Inflammatory macrophage (primary cell): Measurements from ENCODE around the gene SCYL3.
A peak's percentile ranks its signal among the peaks of the same experiment; 100 is the strongest.
"Not testable (repeated sequence)": the region's sequence is repeated elsewhere in the genome, so short reads cannot be mapped to it uniquely, and the experiment has no call there.

Experiments
- DNase-seq, 2 donors: peaks; one replicate each; pipeline ENCODE4 v3.0.0-alpha.2; 2020 to 2022

Gene SCYL3

DNA sequence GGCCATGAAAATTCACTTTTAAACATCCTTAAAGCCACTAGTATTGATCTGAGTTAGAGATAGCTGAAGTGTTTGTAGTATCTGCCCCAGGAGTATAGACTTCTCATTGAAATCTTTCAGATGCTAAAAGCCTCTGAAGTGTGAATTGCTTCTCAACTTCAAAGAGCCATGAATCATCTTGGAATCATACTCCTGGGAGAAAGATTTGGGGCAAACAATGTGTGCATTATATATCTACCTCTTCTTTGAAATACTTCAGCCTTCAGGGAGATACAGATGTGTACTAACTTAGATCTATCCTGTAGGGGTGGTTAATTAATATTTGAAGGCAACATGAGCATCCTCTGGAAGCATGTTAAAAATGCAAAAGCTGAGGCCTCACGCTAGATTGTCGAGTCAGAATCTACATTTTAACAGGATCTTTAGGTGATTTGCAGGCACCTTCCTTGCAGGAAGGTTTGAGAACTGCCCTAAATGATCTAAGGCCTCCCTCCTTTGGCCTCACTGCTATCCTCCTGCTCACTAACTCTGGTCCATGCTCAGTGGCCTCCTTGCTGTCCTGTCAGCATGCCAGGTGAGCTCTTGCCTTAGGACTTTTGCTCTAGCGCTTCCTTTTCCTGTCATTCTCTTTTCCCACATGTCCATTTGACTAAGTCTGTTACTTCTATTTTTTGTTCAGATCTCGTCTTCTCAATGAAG is 6.0 kb upstream of the SCYL3 start:
- DNase-seq = no peak

DNA sequence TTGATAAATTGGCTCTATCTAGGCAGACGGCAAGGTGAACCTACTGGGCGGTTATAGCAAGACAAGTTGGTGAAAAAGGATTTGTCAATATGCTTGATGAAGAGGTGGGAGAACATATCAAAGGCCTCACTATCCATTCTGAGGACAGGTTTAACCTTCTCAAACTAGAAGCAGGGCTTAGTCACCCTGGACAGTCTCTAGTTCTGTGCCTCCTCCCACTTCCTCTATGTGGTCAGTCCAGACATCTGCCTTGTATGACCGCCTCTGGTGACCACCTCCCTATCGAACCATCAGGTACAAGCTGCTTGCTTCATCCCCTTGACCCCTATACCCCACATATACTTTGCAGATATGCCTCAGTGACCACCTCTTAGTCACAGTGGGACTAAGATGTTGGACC is 2.3 kb upstream of the SCYL3 start:
- DNase-seq = peak; percentile 25 to 34

DNA sequence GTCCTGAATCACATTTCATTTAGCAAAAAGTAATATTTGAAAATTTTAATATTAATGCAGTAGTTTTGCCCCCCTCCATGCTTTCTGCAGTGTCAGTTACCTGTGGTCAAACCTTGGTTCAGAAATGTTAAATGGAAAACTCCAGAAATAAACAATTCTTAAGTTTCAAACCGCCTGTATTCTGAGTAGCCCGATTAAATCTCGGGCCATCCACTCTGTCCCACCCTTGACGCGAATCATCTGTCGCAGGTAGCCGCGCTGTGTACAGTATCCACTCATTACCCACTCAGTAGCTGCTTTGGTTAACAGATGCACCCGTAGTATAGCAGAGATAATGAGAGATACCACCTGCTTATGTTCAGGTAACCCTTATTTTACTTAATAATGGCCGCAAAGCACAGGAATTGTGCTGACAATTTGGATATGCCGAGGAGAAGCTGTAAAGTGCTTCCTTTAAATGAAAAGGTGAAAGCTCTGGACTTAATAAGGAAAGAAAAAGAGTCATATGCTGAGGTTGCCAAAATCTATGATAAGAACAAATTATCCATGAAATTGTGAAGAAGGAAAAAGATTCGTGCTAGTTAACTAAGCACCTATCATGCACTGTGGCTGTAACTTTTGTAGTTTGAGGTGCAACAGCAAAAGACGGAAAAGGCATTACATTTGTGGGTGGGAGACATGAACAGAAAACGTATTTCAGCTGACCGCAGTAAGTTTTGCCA is 889 bp upstream of the SCYL3 start:
- no peak for DNase-seq

DNA sequence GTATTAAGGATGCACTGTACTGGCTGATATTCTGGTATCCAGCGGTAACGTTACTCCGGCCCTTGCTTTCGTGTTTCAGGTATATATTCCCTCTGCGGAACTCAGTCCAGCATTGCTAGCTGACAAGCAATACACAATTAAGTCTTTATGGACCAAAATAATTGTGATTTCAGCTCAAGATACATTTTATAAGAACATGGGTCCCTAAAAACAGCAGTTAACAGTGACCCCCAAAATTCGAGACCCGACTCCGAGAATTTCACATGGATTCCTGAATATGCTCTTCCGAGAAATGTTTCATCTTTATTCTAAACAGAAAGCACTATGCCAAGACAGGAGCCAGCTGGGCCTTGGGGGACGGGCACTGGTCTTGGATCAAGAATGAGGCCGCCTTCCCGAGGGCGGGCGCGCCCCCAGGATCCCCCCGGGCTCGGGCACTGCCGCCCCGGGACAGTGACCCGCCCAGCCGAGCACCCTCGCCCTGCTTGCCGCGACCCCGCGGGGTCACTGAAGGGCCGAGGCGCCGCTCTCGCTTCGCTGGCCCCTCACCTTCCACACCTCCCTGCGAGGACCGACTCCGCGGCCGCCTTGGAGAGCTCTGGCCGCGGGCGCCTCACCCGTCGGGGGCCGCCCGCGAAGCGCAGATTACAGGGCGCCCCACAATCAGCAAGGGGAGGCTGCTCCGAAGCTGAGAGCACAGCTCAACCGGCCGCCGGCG is 610 bp downstream of the SCYL3 start:
- DNase-seq = peak in 1 of 2 donors; percentile 22

DNA sequence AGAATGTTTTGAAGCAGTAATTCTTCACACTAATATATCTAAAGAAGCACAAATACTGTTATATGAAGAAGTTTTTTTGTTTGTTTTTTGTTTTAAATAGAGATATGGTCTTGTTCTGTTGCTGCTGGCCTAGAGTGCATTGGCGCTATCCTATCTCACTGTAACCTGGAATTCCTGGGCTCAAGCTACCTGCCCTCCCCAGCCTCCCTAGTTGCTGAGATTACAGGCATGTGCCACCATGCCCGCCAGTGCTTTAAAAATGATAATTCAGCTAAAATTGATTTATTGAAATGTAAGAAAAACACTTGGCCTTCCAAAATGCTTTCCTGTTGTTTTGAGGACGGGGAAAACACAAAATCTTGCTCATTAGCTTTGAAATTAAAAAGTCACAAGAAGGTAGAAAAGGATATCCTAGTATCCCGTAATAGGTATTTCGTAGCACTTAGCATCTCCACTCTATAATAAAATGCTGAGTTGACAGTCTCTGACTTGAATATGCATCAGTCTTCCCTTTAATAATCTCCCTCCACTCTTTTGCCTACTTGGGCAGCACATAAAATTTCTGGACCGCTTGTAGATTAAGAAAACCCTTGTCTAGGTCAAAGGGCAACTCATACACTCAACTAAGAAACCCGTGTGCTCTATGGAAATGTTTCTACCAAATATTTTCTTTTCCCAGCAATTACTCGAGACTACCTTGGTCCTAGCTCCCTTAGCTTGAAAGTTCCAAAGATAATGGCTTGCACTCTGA is 1.3 kb downstream of the SCYL3 start:
- DNase-seq = no peak

DNA sequence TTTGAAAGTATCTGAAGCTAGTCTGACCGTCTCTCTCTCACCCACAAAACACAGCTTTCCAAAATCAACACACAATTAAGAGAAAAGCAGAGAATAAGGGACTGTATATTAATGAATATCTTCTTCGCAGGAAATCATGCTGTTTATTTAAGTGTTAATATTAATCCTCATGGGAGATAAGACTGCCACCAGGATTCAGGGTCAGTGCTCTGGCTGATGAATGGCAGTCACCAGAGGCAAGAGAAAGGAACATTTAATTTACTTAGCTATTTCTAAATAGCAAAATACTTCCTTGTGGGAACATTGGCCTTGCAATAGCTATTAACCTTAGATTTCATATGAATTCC is 2.2 kb downstream of the SCYL3 start:
- DNase-seq = no peak

DNA sequence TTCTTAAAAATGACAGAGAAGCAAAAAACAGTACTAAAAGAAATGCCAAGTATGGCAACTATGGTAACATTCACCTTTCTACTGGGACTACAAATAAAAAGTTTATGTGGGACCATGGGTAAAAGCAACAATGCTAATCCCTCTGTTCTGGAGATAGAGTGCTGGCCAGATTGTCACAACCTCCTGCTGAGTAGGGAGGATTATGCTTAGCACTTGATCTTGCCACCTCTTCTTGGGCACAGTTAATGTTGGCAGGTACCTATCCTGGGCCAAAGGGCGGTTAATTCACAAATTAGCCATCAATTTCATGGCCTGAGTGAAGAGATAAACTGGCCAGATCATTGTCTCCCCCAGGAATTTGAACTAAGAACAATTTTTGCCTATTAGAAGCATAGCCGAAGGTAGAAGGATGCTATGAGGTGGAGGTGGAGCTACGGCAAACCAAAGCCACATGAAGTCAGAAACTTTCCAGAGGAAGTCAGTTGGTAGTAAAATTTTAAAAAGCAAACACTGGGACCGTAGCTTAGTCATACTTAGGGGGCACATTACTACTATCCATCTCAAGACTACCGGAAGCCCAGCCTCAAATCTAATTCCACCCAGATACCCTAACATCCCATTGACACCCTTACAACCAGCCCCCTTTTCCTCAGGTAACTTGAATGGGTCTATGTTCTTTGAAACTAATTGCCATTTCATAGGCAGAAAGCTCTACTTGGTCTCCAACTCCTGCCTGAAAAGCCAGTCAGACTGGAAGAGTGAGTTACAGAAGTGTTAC is 2.7 kb downstream of the SCYL3 start:
- no peak for DNase-seq

DNA sequence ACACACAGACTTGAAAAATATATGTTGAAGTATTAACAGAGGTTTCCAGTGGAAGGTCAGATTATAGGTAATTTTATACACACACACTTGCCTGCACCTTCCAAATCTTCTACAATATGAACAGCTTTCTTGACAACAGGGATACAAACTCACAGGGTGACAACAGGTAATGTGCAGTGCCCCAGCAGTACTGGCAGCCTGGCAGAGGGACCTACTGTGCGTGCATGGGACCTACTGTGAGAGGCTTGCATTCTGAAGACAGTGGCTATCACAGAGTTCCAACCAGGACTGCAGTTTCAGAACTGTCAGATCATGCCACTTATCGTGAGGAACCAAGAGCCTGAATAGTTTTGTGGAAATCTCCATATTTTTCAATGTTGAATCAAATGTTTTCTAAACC is 3.8 kb downstream of the SCYL3 start:
- DNase-seq = no peak

DNA sequence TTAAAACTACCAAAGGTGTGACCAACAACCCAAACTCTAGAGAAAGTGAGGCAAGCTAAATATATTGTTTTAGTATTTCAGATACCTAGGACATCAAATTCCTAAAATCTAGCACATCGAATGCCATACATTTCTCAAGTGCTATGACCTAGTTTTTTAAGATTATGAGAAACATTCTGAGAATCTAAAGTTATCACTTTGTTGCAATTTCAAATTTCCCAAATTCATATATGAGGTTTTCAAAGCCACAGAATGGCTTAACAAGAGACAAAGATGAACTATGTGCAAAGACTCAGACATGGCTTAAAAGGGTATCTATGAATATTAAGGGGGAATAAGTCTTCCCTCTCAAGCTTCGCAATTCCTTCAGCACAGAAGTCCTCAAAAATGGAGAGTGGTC is 6.8 kb downstream of the SCYL3 start:
- DNase-seq = no peak

DNA sequence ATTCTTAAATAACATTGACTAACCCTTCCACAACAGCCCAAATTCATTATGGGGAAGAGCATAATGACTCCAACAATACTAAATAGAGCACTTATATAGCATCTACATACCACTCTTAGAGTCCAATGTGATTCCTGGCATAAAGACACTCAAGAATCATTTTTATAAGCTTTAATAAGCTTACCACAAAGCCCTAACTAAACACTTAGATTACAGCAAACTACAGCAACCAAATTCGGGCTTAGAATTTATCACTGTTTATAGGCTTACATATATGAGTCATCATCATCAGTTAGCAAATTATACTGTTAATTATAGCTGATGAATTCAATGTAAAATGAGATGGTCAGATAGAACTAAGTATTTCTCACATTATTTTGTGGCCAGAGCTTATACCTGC is 7.3 kb downstream of the SCYL3 start:
- no peak for DNase-seq

DNA sequence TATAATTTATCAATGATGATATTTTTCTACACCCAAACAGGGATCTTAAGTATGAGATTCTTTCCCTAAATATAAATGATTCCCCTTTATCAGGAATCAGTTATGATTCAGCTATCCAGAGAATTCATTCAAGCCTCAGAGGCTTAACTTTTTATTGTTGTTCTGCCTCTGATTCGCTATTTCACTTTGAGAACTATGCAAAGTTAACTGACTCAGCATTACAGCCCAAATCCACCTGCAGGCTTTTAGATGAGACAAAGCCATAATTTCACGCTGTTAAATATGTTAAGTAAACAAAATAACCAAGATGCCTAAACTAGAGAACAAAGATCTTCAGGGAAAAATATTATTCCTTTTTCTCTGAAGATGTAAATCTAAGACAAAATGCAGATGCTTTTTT is 8.5 kb downstream of the SCYL3 start:
- DNase-seq = no peak

DNA sequence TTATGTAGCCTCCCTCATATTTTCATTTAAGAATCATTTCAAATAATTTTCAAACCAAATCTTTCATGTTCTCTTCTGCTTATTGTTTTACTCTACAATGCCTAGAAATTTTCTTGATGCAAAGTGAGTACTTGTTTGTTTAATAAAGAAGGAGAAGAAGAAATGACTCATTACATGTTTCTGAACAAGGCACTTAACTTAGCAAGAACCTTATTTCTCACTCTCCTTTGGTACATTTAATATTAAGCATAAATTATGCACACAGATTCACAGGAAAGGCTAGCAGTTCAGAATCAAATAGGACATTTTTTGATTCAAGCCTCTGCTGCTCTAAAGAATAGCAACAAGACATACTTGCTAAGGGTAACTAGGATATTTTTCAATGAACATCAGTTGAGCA is 9.1 kb downstream of the SCYL3 start:
- no peak for DNase-seq

DNA sequence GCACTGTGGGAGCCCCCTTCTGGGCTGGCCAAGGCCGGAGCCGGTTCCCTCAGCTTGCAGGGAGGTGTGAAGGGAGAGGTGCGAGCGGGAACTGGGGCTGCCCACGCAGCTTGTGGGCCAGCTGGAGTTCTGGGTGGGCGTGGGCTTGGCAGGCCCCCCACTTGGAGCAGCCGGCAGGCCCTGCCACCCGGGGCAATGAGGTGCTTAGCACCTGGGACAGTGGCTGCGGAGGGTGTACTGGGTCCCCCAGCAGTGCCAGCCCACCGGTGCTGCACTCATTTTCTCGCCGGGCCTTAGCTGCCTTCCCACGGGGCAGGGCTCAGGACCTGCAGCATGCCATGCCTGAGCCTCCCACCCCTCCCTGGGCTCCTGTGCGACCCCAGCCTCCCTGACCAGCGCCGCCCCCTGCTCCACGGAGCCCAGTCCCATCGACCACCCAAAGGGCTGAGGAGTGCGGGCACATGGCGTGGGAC is 11.6 kb downstream of the SCYL3 start:
- no peak for DNase-seq

DNA sequence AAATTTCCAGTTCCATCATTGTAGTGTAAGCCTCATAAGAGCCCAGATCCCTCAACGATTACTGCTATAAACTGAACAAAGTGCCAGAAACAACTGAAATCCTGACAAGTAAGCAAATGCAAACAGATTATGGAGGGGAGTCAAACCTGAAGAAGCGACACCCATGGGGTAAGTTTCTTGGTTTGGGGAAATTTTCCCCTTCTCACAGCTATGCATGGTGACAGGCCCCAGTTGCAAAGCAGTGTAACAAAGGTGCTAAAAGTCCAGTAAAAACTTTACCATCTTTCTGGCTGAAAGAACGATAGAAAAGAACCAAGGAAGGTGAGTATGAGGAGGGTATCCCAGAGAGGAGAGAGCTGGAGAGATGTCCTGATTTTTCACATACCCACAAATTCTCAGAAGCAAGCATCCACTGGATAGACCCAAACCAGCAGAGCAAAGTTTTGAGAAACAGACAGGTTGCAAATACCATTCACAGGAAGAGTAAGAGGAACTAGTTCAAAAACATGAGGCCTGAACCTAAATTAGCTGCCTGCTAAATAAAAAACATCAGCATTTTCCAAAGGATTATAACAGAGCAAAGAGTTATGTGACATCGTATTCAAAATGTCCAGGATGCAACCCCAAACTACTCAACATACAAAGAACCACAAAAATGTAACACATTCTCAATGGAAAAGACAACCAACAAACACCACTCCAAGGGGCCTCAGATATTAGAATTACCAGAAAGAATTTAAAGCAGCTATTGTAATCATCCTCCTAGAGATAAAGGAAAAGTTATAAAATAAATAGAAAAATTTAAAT is 14.5 kb downstream of the SCYL3 start:
- DNase-seq = no peak

DNA sequence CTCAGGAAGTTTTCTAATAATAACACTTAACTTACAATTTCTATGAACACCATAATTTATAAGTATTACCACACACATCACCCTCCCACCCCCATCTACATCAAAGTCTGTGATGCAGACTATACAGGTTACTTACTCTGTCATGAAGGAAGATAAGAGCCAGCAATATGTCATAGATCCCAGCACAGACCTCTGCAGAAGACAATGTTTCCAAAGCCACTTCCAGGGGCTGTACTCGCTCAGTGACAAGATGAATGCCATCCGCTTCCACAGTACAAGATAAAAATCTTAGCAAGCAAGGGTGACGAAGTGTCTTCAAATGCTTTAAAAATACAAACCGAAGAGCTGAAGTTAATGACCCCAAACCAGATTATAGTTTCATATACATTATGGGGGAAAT is 15.2 kb downstream of the SCYL3 start:
- DNase-seq = no peak

DNA sequence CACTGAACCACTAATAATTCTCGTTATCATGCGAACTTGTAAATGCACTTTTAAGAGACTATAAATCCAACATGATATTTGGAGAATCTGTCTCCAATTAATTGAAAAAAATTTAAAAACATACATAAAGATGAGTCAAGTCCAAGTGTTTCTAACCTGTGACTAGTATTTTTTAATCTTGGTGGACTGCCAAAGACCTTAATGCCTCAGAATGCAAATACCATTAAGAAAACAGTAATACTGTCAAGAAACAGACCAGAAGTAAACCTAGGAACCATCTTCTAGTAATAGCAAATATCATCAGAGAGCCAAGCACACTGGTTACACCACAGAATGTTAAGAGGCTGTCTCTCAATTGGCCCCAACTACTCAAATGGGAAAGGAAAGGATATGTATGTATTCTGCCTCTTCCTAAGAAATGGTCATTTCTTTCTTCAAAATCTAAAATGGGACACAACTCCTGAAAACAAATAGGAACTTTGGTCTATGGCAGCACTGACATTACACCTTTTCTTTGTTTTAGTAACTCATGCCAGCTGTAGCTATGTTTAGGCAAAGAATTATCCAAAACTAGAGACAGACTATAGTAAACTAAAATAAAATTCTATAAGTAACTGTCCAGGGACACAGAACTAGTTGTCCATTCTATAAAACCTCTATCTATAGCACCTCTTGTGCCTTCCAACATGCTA is 15.8 kb downstream of the SCYL3 start:
- DNase-seq = no peak

DNA sequence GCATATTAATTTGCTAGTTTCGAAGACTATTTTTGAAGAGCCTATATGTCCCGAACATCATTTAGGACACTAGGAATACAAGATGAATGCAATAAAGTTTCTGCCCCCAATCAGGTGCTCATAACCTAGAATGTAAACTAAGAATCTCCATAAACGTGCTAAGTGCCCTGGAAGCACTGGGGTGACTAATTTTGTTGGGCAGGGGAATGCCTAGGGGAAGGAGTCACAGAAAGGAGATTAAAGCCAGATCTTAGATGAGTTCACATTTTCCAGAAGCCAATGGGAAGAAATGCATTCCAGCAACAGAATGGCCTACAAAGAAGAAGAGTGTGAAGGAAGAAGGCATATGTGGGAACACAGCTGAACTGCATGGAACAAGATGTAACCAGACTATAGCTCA is 19.5 kb downstream of the SCYL3 start:
- no peak for DNase-seq

DNA sequence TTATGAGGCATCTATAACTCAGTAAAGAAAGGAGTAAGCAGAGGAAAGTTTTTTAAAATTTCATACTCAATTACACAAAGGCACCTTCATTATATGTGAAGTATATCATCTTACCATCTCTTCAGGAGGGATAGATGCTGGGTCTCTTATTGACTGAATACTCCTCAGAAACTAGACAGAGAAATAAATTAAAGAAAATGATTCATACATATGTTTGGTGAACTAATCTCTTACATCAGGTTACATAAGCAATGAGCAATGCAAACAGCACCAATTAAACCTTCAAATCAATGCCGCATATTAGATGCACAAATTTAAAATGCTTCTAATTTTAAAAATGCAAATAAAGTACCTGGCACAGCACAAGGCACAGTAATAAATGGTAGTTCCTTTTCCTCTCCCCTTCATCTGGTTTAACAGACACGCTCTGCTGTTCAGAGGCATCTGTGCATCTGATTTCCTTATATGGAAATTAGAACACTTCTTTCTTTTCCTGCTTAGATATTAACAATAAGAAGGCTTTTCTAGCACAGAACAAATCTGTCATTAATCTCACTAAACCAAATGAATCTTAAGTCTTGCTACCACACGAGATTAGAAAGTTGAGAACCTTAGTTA is 20.0 kb downstream of the SCYL3 start:
- DNase-seq = no peak

DNA sequence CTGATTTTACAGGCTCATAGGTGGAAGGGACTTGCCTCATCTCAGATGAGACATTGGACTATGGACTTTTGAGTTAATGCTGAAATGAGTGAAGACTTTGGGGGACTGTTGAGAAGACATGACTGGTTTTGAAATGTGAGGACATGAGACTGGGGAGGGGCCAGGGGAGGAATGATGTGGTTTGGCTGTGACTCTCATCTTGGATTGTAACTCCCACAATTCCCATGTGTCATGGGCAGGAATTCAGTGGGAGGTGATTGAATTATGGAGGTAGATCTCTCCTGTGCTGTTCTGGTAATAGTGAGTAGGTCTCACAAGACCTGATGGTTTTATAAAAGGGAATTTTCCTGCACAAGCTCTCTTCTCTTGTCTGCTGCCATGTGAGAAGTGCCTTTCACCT is 20.8 kb downstream of the SCYL3 start:
- DNase-seq = no peak

DNA sequence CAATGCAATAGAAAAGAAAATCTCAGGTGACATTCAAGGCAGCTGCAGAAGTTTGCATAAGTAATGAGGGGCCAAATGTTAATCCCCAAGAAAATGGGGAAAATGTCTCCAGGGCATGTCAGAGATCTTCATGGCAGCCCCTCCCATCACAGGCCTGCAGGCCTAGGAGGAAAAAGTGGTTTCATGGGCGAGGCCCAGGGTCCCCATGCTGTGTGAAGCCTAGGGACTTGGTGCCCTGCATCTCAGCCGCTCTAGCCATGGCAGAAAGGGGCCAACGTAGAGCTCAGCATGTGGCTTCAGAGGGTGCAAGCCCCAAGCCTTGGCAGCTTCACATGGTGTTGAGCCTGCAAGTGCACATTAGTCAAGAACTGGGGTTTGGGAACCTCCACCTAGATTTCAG is 21.7 kb downstream of the SCYL3 start:
- DNase-seq = not testable (repeated sequence)
